ENCODE results near the gene CARD9.
"Not testable (repeated sequence)": the region's sequence is repeated elsewhere in the genome, so short reads cannot be mapped to it uniquely, and the experiment has no call there.

Gene CARD9

DNA sequence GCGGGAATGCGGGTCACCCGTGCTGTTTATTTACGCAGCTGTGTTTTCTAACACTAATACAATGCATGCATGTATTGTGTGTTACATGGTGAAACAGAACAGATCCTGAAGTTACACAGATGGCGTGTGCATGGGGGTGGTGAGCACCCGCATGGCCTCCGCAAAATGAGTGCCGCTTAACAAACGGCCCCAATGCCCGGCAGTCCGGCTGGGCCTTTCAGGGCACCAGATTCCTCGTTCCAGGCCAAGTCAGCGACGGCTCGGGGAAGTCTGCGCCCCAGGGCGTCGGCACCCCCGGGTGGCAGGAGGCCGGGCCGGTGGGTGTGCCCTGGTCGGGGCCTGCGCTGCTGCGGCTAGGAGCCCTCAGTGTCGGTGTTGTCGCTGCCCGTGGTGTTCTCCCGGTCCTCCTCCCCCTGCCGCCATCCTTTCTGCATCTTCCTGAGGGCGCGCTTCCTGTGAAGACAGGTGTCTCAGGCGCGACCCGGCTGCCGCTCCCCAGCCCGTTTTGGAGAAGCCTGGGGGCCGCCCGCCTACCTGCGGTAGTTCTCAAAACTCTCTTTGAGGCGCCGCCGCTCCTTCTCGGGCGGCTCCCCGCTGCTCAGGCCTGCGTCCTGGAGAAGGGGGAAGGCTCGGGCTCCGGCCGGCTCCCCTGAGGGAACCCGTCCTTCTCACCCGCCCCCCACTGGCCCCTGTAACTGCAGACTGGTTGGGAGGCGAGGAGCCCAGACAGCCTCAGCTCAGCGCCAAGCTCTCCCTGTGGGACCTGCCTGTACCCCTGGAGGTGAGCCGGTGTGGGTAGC lies 9.3 kb downstream of the CARD9 start:
- DNase-seq (ENCODE audit: low spot score) = no peak

DNA sequence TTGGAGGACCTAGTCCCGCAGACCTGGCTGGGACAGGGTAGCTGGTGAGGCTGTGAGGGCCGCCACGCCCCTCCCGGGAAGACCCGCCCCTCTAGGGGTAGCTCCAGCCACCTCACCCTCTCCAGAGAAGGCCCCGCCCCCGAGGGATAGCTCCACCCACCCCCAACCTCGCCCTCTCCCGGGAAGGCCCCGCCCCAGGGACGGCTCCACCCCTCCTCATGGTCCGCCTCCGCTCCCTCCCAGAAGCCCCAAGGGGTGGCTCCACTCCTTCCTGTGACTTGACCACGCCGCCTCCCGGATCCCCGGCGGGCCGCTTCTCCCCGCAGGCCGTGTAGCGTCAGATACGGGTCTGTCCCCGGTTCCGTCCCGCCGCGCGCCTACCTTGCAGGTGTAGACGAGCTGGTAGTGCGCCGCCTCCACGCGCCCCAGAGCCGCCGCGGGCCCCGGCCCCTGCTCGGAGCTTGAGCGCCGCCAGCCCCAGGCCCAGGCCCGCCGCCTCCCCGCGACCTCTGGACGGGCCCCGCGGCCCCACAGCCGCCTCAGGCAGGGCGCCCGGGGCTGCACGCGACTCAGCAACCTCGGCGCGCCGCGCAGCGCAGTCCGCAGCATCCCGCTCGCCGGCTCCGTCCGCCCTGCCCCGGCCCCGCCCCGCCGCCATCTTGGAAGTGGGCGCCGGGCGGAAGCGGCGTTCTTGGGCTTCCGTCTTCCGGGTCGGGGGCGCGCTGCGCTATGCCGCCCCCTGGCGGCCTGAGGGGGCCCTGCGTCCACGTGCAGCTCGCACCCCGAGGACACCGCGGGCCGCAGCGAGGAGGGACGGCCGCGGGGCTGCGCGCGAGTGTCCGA lies 10.1 kb downstream of the CARD9 start, which contains the start of gene DNLZ:
DNLZ (minus strand) TSS at position 639 of the 843 bp plus-strand sequence; CDS start at position 609, 30 bp downstream.
- DNase-seq (ENCODE audit: low spot score) = peak; percentile 90

GRCh38 chr9:136362450-136362784 lies 11.1 kb downstream of the CARD9 start:
- no peak for DNase-seq (ENCODE audit: low spot score)

DNA sequence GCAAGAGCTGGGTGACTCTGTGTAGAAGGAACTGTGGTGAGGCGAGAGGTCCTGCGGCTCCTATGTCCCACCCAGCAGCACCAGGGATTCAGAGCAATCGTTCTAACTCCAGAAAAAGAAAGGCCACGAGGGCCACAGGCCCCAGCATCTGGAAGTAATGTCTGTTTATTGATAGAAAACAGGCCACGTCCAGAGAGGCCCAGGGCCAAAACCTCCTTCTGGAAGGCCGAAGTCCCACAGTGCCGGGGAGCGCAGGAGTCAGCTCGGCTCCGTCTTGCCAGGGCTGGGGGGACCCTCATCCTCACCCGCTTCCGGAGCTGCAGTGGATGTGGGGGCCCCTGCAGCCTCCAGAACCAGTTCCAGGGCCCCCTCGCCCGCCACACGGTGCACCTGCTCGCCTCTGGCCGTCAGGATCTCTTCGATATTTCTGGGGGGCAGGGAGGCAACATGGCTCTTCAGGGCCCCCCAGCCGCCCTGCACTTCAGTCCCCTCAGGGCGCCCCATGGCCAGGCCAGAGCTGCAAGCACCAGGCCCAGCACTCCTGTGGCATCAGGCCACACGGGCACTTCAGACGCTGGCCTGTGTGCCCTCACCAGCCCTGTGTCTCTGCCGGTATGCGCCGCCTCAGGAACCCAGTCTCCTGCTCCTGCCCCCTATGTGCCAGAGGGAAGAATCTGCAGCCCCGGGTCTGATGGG lies 11.6 kb downstream of the CARD9 start:
- no peak for DNase-seq (ENCODE audit: low spot score)

DNA sequence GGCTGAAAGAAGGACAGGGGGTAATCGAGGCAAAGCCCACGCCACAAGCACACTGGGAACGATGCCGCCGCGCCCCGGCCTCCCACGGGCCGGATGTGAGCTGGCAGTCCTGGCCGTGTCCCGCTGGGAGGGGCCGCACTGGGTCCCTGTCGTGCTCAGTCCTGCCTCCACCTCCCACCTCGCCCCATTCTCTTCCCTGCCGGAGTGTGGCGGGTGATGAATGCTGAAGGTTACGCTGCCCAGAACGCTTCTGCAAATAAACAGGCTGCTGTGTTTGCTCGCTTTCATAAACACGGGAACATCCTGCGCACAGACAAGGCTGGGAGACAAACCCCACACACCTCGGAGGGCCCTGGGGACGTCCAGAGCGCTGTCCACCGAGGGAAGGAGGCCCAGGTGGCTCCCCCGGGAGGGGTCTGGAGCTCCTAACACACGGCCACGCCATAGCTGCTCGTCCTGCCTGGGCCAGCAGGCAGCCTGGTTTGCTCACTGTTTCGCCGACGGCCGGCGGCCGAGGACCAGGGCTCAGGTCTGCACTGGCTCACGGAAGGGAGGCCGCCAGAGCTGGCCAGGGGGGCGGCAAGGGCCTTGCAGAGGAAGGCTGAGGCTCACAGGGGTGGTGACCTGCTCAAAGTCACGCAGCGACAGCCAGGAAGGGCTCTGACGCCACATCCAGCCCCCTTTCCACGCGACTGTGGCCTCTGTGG lies 12.3 kb downstream of the CARD9 start:
- no peak for DNase-seq (ENCODE audit: low spot score)

DNA sequence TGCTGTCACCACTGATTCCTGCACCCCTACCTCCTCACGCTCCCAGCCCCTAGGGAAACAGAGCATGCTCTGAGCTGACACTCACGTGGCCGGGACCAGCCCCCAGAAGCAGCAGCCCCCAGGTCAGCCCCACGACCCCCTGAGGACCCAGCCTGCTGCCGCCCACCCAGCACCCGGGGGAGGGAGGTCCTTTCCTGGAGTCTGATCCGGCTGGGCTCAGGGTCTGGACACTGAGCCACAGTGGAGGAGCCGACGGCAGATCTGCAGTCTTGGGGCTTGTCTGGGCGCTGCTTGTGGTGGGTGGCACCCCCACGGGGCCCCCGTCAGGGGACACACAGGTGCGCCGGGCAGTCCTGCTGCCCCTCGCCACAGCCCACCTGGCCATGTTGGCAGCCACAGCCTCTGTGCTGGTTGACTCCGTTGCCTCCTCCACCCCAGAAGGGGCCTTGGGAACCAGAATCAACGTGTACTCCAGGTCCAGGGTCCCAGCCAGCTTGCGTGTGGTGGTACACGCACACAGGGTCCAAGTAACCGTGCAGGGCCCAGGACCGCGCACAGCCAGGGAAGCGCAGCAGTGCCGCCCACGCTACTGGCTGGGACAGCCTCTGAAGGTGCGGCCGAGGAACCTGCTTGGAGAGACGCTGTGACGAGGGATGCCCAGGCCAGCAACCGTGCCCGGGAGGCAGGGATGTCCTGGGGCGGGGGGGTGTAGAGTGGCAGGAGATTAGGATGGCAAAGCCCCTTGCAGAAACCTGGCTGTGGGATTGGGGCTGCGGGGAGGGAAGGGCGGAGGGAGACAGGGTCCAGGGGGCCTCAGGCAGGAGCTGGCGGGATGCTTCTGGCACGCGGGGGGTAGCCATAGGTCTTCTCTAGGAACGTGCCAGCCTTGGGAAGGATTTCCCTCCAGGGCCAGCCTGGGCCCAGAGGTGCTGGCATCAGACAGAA lies 13.4 kb downstream of the CARD9 start:
- no peak for DNase-seq (ENCODE audit: low spot score)

- no peak for DNase-seq (ENCODE audit: low spot score)
Measured at GRCh38 chr9:136358888-136359287, 14.6 kb downstream of the CARD9 start.

DNA sequence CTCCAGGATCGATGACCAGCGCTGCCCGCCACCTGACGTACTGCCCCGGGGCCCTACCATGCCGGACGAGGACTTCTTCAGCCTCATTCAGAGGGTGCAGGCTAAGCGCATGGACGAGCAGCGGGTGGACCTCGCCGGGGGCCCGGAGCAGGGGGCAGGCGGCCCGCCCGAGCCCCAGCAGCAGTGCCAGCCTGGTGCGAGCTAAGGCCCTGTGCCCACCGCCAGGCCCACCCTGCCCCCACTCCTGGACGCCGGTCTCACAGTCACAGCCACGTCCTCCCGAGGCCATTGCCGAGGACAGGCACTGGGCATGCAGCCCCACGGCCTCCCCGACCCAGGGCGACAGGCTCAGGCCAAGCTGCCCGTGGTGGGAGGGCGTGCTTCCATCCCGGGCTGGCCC lies 15.5 kb downstream of the CARD9 start:
- DNase-seq (ENCODE audit: low spot score) = no peak

DNA sequence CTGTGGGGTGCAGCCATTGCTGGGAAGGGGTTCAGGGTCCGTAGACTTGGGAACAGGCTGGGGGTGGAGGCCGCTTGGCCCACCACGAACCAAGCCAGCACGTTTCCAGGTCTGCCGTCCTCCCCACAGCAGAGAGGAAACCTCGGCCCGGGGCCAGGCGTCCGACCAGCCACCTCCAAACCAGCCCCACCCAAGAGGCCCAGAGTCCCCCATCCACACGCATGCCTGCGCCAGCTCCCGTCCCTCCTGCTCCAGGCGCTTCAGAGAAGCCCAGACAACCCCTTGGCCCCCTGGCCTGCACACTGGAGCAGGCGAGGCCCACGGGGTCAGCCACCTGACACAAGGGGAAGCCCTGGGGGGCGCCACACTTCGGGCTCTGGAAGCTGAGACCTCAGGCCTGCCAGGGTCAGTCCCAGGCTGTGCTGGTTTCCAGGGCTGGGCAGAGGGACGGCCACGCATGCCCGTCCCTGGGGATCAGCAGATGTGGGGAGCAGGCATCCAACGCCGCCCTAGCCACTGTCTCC lies 16.2 kb downstream of the CARD9 start:
- no peak for DNase-seq (ENCODE audit: low spot score)

- DNase-seq (ENCODE audit: low spot score) = no peak
Measured at GRCh38 chr9:136355616-136356557, 17.6 kb downstream of the CARD9 start.

DNA sequence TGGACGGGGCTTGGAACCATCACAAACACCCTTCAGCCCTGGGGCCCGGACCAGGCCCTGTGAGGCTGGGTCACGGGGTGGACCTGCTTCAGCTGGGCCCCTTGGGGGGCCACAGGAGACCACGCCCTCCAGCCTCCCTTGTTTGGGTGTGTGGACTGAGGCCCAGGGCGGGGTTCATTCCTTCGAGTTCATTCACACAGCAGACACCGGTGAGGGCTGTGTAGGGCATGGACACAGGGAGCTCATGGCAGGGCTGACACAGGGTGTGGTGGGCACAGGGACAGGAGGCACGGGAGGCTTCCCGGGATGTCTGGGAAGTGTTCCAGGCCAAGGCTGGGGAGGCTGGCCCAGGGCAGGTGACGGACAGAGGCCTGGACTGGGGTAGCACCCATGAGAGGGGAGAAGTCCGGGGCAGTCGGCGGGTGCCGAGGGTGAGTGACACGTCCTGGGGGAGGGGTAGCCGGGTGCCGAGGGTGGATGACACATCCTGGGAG lies 18.8 kb downstream of the CARD9 start:
- DNase-seq (ENCODE audit: low spot score) = no peak

DNA sequence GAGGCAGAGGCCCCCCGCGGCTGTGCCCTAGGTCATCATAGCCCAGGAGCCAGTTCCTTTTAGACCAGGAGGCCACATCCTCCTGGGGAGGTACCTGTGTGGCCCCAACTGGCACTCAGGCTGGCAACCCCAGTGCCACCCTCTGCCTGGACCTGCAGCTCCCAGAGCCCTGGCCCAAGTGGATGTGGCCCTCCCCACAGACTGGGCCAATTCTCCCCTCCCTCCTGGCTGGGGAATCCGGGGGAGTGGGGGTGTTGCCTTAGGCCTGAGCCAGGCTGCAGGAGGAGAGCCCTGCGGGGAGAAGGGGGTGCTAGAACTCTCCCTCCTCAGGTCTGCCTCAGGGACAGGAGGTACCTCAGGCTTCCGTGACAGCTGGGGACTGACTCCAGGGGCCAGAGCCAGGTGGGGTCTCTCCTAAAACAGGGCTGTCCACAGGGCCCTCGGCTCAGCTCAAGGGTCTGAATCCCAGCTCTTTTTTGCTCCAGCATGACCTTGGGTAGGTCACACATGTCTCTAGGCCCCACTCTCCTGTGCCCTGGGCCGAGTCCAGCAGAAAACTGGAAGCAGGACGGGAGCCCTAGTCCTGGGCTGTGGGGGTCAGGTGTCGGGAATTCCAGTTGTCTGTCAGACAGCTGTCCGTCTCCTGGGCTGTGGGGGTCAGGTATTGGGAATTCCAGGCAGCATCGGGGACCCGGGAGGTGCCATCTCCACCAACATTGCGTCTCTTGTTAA lies 19.5 kb downstream of the CARD9 start:
- no peak for DNase-seq (ENCODE audit: low spot score)

GRCh38 chr9:136353088-136353487 lies 20.4 kb downstream of the CARD9 start:
- DNase-seq (ENCODE audit: low spot score) = no peak

DNA sequence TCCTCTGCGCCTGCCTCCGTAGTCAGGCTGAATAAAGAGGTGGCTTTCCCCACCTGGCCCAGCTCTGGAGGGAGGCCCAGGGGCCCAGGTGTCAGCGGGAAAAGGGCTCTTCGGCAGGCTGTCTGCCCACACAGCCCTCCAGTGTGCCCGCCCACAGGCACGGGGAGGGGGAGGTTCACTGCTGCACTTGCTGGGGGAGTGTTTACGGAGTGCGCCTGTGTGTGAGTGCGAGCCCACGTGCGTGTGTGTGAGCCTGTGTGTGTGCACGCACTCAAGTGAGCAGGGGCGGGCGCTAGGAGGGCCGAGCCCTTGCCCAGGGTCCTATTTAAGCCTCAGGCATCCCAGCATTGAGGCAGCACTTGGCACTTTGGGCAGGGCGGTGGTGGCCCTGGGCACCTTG lies 20.8 kb downstream of the CARD9 start:
- no peak for DNase-seq (ENCODE audit: low spot score)

GRCh38 chr9:136351868-136352267 lies 21.6 kb downstream of the CARD9 start:
- DNase-seq (ENCODE audit: low spot score) = not testable (repeated sequence)

GRCh38 chr9:136351252-136351800 lies 22.1 kb downstream of the CARD9 start:
- no peak for DNase-seq (ENCODE audit: low spot score)

GRCh38 chr9:136349546-136349945 lies 23.9 kb downstream of the CARD9 start:
- no peak for DNase-seq (ENCODE audit: low spot score)

GRCh38 chr9:136348691-136349090 lies 24.8 kb downstream of the CARD9 start:
- no peak for DNase-seq (ENCODE audit: low spot score)

All from kidney capillary endothelial cell (primary cell).